ENCODE results near the gene OXLD1. TPM values are rescaled to one million over a fixed set of nuclear protein-coding genes. Genes with fewer than 3 reads are reported as not detected.
A peak's percentile ranks its signal among the peaks of the same experiment; 100 is the strongest.

The OXLD1 gene
- total RNA-seq, 1 donor from 2014 or later = 18.4 TPM

DNA sequence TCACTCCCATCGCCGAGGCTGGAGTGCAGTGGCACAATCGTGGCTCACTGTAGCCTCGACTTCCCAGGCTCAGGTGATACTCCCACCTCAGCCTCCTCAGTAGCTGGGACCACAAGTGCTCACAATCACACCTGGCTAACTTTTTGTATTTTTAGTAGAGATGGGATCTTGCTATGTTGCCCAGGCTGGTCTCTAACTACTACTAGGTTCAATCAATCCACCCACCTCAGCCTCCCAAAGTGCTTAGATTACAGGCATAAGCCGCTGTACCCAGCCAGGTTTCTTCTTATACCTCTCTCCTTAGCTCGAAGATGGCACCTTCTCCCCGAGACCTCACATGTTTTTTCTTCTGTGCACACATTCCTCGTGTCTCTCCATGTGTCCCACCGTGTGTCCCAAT lies 26.4 kb downstream of the OXLD1 start:
- Histone ChIP-seq H3K4me1 (peaks cover 23% of the 10 kb centered on the region), H3K27ac (replicated peaks) (no peak overlapping the region), H3K36me3 (no peaks in the 10 kb centered on the region), H3K9me3 (replicated peaks) (no peaks in the 10 kb centered on the region), H3K27me3 (ENCODE audit: low read depth) (no peaks in the 10 kb centered on the region), H3K4me3 (no peak overlapping the region)
- intact Hi-C loops (cut with micrococcal nuclease) = no loop called here
- no peak for DNase-seq
- TF ChIP-seq, protein P1, sequence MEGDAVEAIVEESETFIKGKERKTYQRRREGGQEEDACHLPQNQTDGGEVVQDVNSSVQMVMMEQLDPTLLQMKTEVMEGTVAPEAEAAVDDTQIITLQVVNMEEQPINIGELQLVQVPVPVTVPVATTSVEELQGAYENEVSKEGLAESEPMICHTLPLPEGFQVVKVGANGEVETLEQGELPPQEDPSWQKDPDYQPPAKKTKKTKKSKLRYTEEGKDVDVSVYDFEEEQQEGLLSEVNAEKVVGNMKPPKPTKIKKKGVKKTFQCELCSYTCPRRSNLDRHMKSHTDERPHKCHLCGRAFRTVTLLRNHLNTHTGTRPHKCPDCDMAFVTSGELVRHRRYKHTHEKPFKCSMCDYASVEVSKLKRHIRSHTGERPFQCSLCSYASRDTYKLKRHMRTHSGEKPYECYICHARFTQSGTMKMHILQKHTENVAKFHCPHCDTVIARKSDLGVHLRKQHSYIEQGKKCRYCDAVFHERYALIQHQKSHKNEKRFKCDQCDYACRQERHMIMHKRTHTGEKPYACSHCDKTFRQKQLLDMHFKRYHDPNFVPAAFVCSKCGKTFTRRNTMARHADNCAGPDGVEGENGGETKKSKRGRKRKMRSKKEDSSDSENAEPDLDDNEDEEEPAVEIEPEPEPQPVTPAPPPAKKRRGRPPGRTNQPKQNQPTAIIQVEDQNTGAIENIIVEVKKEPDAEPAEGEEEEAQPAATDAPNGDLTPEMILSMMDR (IDR thresholded peaks at IDR 0.05; ENCODE audit: borderline replicate concordance) = no peak

DNA sequence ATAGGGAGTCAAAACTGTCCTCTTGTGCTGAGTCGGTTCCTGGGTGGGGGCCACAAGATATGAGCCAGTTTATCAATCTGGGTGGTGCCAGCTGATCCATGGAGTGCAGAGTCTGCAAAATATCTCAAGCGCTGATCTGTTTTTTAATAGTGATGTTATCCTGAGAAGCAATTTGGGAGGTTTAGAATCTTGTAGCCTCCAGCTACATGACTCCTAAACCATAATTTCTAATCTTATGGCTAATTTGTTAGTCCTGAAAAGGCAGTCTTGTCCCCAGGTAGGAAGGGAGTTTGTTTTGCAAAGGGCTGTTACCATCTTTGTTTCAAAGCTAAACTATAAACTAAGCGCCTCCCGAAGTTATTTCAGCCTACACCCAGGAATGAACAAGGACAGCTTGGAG lies 27.7 kb downstream of the OXLD1 start:
- H3K36me3 ChIP-seq = no peaks in the 10 kb centered on the region
- H3K9me3 ChIP-seq (replicated peaks) = no peaks in the 10 kb centered on the region
- H3K4me3 ChIP-seq = no peak overlapping the region
- TF ChIP-seq, protein P1 (IDR thresholded peaks at IDR 0.05; ENCODE audit: borderline replicate concordance) = no peak
- DNase-seq = no peak
- no peaks in the 10 kb centered on the region for H3K27me3 ChIP-seq (ENCODE audit: low read depth)
- H3K4me1 ChIP-seq = peaks cover 36% of the 10 kb centered on the region
- no peak overlapping the region for H3K27ac ChIP-seq (replicated peaks)
- intact Hi-C loops (cut with micrococcal nuclease) = no loop called here

DNA sequence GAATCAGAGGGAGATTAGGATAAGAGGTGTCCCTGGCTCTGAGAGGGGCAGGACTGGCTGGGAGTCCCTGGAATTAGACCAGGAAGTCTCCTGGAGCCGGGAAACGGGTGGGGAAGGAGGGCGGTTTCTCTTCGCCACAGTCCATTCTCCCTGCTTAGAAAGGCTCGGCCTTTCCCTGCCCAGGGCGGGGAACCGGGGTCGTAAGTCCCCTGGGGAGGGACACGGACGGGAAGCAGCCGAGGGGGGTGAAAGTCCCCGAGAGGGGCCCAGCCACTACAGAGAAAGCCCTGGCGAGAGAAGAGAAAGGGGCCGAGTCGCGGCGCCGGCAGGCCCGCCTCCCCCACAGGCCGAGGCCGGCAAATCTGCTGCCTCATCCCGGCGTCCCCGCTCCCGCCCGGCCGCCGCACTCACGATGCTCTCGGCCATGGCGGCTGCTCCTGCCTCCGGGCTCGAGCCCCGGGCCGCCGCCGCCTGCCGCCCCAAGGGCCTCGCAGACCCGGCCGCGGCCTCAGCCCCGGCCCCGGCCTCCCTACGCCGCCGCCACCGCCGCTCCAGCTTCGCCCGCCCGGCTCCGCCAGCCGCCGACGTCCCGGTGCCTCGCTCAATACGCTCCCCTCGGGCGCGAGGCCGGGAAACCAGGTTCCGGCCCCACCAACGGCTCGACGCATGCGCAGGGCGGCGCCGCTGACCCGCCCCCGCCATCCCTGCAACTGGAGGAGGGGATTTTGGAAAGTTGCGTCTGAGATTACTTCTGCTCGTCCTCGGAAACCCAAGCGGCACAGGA lies 29.7 kb downstream of the OXLD1 start, which contains the start of the genes NPLOC4 and TSPAN10:
TSS of gene NPLOC4 (minus strand) at position 608 of the 784 bp plus-strand sequence. CDS start at position 426, 182 bp downstream.
TSS of gene TSPAN10 (plus strand) at position 692 of the 784 bp plus-strand sequence. CDS start 5,217 bp downstream, outside the sequence.
- Histone ChIP-seq H3K4me1 (peaks cover 54% of the 10 kb centered on the region), H3K27me3 (ENCODE audit: low read depth) (no peaks in the 10 kb centered on the region), H3K4me3 (peak within 1 kb of the TSS; percentile 94), H3K36me3 (peaks cover under 1% of the 10 kb centered on the region), H3K27ac (replicated peaks) (peak within 1 kb of the TSS; percentile 96), H3K9me3 (replicated peaks) (no peaks in the 10 kb centered on the region)
- DNase-seq = peak; percentile 88
- TF ChIP-seq, protein P1 (IDR thresholded peaks at IDR 0.05; ENCODE audit: borderline replicate concordance) = no peak
- intact Hi-C loops (cut with micrococcal nuclease) = no loop called here

DNA sequence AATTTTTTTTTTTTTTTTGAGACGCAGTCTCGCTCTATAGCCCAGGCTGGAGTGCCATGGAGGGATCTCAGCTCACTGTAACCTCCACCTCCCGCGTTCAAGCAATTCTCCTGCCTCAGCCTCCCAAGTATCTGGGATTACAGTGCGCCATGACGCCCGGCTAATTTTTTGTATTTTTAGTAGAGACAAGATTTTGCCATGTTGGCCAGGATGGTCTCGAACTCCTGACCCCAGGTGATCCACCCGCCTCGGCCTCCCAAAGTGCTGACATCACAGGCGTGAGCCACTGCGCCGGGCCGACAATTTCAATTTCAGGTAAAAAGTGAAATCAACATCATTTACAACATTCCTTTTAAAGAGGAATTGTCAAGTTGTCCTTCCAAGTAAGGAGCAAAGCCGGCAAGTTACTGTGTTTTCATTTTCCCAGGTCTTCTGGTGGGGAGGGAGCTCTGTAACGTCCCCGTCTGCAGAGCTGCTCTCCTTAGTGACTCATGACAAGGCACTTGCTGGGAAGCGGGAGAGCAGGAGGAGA lies 30.4 kb downstream of the OXLD1 start:
- TF ChIP-seq, protein P1 (IDR thresholded peaks at IDR 0.05; ENCODE audit: borderline replicate concordance) = no peak
- intact Hi-C loops (cut with micrococcal nuclease) = no loop called here
- H3K4me1 ChIP-seq = peaks cover 57% of the 10 kb centered on the region
- H3K27ac ChIP-seq (replicated peaks) = peak overlapping the region; percentile 96
- H3K9me3 ChIP-seq (replicated peaks) = no peaks in the 10 kb centered on the region
- no peak for DNase-seq
- peaks cover 4% of the 10 kb centered on the region for H3K36me3 ChIP-seq
- no peaks in the 10 kb centered on the region for H3K27me3 ChIP-seq (ENCODE audit: low read depth)
- H3K4me3 ChIP-seq = peak overlapping the region; percentile 94

DNA sequence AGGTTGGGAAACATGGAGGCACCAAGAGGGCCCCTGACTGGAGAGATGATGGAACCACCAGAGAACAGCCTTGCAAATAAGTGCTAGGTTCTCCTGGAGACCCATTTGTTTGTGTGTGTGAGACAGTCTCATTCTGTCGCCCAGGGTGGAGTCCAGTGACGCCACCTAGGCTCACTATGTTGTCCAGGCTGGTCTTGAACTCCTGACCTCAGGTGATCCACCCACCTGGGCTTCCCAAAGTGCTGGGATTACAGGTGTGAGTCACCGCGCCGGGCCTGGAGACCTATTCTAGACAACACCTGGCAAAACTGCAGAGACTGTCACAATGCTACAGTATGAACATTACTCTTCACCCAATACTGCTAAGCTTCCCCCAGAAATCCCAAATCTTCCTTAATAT lies 31.0 kb downstream of the OXLD1 start:
- Histone ChIP-seq H3K27me3 (ENCODE audit: low read depth) (no peaks in the 10 kb centered on the region), H3K4me3 (peak overlapping the region; percentile 94), H3K36me3 (peaks cover 7% of the 10 kb centered on the region), H3K4me1 (peaks cover 57% of the 10 kb centered on the region), H3K9me3 (replicated peaks) (no peaks in the 10 kb centered on the region), H3K27ac (replicated peaks) (peak overlapping the region; percentile 96)
- DNase-seq = no peak
- TF ChIP-seq, protein P1 (IDR thresholded peaks at IDR 0.05; ENCODE audit: borderline replicate concordance) = no peak
- intact Hi-C loops (cut with micrococcal nuclease) = no loop called here

All from left ventricle myocardium inferior (tissue), 1 donor.